ENCODE measurements around the gene SHH. TPM values are rescaled to one million over a fixed set of nuclear protein-coding genes. Genes with fewer than 3 reads are reported as not detected.

SHH gene
- total and polyA plus RNA-seq, 2 donors (not counting 3 experiments of a cell fraction or from before 2014, with no cell fraction given): not detected

DNA sequence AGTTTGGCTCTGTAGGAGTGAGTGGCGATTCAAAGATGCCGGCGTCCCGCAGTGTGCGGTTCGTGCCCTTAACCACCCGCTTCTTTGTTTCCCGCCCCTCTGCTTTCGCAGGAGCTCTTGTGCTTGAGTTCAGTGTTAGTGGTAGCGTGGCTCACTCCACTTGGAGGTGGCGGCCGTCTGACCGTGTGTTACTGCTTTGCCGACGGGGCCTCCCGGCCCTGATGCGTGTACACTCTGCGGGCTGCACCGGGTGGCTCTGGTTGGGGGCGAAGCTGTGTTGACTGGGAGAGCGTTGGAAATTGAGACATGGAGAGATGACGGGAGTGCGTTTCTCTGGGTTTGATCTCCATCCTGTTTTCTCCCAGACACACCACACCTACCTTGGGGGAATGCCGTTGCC, 31.4 kb downstream of the SHH start:
- CTCF ChIA-PET: interaction anchor here (0.7 to 0.9 kb wide), 2 partner anchors 10 to 182 kb away, joined by 3 to 5 read pairs; no protein-coding TSS in a partner anchor
- BruUV-seq (replicated peaks): no TSS peak
- H3K9me3 ChIP-seq (replicated peaks; ENCODE audit: control insufficient read depth, insufficient read depth, low read length): no peaks in the 10 kb centered on the region

DNA sequence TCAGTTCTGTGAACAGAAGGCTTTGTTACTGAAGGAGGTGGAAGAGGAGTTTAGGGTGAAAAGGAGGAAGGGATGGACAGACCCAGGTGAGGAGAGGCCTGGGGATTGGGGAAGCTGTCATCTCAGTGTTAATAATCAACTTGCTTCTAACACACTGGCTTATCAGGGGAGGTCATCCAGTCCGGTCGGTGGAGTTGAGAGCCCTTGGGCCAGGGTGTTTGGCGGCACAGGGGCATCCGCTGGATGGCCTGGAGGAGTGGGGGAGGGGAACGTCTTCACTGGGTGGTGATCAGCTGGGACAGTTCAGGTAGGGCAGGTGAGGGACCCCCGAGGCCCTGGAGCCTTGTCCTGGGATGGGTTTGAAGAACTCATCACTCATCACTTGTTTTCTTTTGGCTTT, 33.9 kb downstream of the SHH start:
- H3K9me1 ChIP-seq (replicated peaks; ENCODE audit: control insufficient read depth, extremely low read depth, insufficient read depth, low read length): no peaks in the 10 kb centered on the region
- H3K4me3 ChIP-seq (replicated peaks in 1 of 3; ENCODE audit: insufficient read depth in 1 of 3, low read depth in 1 of 3, low read length in 3 of 3): no peak overlapping the region
- FAIRE-seq (no peak), DNase-seq (ENCODE audit: low read depth, low spot score) (no peak)
- ChIA-PET CTCF (interaction anchor here (0.8 to 1.8 kb wide), 2 partner anchors 10 to 179 kb away, joined by 4 to 5 read pairs; no protein-coding TSS in a partner anchor), POLR2A (no interaction called here)
- peaks cover 3 to 19% of the 10 kb centered on the region in 2 experiments for H3K36me3 ChIP-seq (ENCODE audit: control insufficient read depth in 2 of 2, extremely low read depth in 1 of 2, insufficient read depth in 2 of 2, low read length in 2 of 2)
- H3K79me2 ChIP-seq (ENCODE audit: control insufficient read depth, insufficient read depth, low read length): no peaks in the 10 kb centered on the region
- dilution Hi-C loops (cut with MboI; ENCODE audit: extremely low pct_ligation_motif_present, low sequenced_read_pairs): no loop called here
- H2AFZ ChIP-seq (ENCODE audit: low read depth, low read length): no peak overlapping the region
- H3K27me3 ChIP-seq (ENCODE audit: control insufficient read depth in 2 of 2, insufficient read depth in 2 of 2, low read length in 2 of 2): no peaks in the 10 kb centered on the region
- no peak overlapping the region for H3K4me2 ChIP-seq (ENCODE audit: insufficient read depth, low read length)
- H3K27ac ChIP-seq (ENCODE audit: insufficient read depth, low read depth, low read length): no peak overlapping the region
- H4K20me1 ChIP-seq (replicated peaks; ENCODE audit: control insufficient read depth, extremely low read depth, insufficient read depth, low read length): no peaks in the 10 kb centered on the region
- H3K9me3 ChIP-seq (replicated peaks; ENCODE audit: control insufficient read depth, insufficient read depth, low read length): no peaks in the 10 kb centered on the region
- H3K9ac ChIP-seq (replicated peaks; ENCODE audit: extremely low read depth, insufficient read depth, low read length): no peak overlapping the region
- intact Hi-C loops (cut with micrococcal nuclease): no loop called here
- TF ChIP-seq FOS (IDR thresholded peaks at IDR 0.05; ENCODE audit: borderline replicate concordance, insufficient read depth, low read length): no peak
- TF ChIP-seq, protein P1, sequence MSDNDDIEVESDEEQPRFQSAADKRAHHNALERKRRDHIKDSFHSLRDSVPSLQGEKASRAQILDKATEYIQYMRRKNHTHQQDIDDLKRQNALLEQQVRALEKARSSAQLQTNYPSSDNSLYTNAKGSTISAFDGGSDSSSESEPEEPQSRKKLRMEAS (IDR thresholded peaks at IDR 0.05; ENCODE audit: insufficient read depth, insufficient read length): no peak
- no peak for TF ChIP-seq POLR2A (IDR thresholded peaks at IDR 0.05; ENCODE audit: low read depth, low read length)
- no peak for TF ChIP-seq JUN (IDR thresholded peaks at IDR 0.05; ENCODE audit: borderline replicate concordance, insufficient read depth, insufficient read length, low read depth)
- TF ChIP-seq, protein P2, sequence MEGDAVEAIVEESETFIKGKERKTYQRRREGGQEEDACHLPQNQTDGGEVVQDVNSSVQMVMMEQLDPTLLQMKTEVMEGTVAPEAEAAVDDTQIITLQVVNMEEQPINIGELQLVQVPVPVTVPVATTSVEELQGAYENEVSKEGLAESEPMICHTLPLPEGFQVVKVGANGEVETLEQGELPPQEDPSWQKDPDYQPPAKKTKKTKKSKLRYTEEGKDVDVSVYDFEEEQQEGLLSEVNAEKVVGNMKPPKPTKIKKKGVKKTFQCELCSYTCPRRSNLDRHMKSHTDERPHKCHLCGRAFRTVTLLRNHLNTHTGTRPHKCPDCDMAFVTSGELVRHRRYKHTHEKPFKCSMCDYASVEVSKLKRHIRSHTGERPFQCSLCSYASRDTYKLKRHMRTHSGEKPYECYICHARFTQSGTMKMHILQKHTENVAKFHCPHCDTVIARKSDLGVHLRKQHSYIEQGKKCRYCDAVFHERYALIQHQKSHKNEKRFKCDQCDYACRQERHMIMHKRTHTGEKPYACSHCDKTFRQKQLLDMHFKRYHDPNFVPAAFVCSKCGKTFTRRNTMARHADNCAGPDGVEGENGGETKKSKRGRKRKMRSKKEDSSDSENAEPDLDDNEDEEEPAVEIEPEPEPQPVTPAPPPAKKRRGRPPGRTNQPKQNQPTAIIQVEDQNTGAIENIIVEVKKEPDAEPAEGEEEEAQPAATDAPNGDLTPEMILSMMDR (IDR thresholded peaks at IDR 0.05; ENCODE audit: extremely low read depth in 1 of 2, insufficient read depth in 1 of 2, low read depth in 1 of 2, low read length in 2 of 2): no peak
- TF ChIP-seq MYC (IDR thresholded peaks at IDR 0.05; ENCODE audit: low read depth, low read length): no peak
- TF ChIP-seq GATA2 (IDR thresholded peaks at IDR 0.05; ENCODE audit: insufficient read depth, insufficient read length, low read depth, low read length): no peak
- TF ChIP-seq EZH2 (IDR thresholded peaks at IDR 0.05; ENCODE audit: borderline replicate concordance, low read depth, low read length, severe bottlenecking): no peak
- TF ChIP-seq POLR2AphosphoS5 (IDR thresholded peaks at IDR 0.05; ENCODE audit: insufficient read depth, low read depth, low read length): no peak
- H3K4me1 ChIP-seq (ENCODE audit: control insufficient read depth, extremely low read depth, insufficient read depth, low read length): no peaks in the 10 kb centered on the region
- no TSS peak for BruUV-seq (replicated peaks)

More for the DNA sequence above, 31.4 kb downstream of the SHH start:
- Histone ChIP-seq H3K27me3 (ENCODE audit: control insufficient read depth in 2 of 2, insufficient read depth in 2 of 2, low read length in 2 of 2) (no peaks in the 10 kb centered on the region), H3K27ac (ENCODE audit: insufficient read depth, low read depth, low read length) (no peak overlapping the region), H2AFZ (ENCODE audit: low read depth, low read length) (no peak overlapping the region), H3K4me1 (ENCODE audit: control insufficient read depth, extremely low read depth, insufficient read depth, low read length) (no peaks in the 10 kb centered on the region), H3K36me3 (ENCODE audit: control insufficient read depth in 2 of 2, extremely low read depth in 1 of 2, insufficient read depth in 2 of 2, low read length in 2 of 2) (peaks cover 3 to 10% of the 10 kb centered on the region in 2 experiments), H4K20me1 (replicated peaks; ENCODE audit: control insufficient read depth, extremely low read depth, insufficient read depth, low read length) (no peaks in the 10 kb centered on the region), H3K9ac (replicated peaks; ENCODE audit: extremely low read depth, insufficient read depth, low read length) (no peak overlapping the region), H3K79me2 (ENCODE audit: control insufficient read depth, insufficient read depth, low read length) (no peaks in the 10 kb centered on the region), H3K9me1 (replicated peaks; ENCODE audit: control insufficient read depth, extremely low read depth, insufficient read depth, low read length) (no peaks in the 10 kb centered on the region), H3K4me2 (ENCODE audit: insufficient read depth, low read length) (no peak overlapping the region), H3K4me3 (replicated peaks in 1 of 3; ENCODE audit: insufficient read depth in 1 of 3, low read depth in 1 of 3, low read length in 3 of 3) (no peak overlapping the region)
- POLR2A ChIA-PET: no interaction called here
- no peak for DNase-seq (ENCODE audit: low read depth, low spot score)
- dilution Hi-C loops (cut with MboI; ENCODE audit: extremely low pct_ligation_motif_present, low sequenced_read_pairs): no loop called here
- no peak for TF ChIP-seq JUN (IDR thresholded peaks at IDR 0.05; ENCODE audit: borderline replicate concordance, insufficient read depth, insufficient read length, low read depth)
- TF ChIP-seq, protein P1 (IDR thresholded peaks at IDR 0.05; ENCODE audit: insufficient read depth, insufficient read length): no peak
- no peak for TF ChIP-seq EZH2 (IDR thresholded peaks at IDR 0.05; ENCODE audit: borderline replicate concordance, low read depth, low read length, severe bottlenecking)
- intact Hi-C loops (cut with micrococcal nuclease): no loop called here
- FAIRE-seq: no peak
